ENCODE data around the gene EIPR1.
"Not testable (repeated sequence)": the region's sequence is repeated elsewhere in the genome, so short reads cannot be mapped to it uniquely, and the experiment has no call there.

The EIPR1 gene

GRCh38 chr2:3403587-3404334 is 26.1 kb upstream of the EIPR1 start:
- no peak for DNase-seq (ENCODE audit: low read depth, low spot score)

GRCh38 chr2:3399829-3400228 is 22.2 kb upstream of the EIPR1 start:
- no peak for DNase-seq (ENCODE audit: low read depth, low spot score)

- no peak for DNase-seq (ENCODE audit: low read depth, low spot score)
Measured at GRCh38 chr2:3399381-3399780, 21.8 kb upstream of the EIPR1 start.

- no peak for DNase-seq (ENCODE audit: low read depth, low spot score)
Measured at GRCh38 chr2:3398857-3399256, 21.2 kb upstream of the EIPR1 start.

- no peak for DNase-seq (ENCODE audit: low read depth, low spot score)
Measured at GRCh38 chr2:3396920-3397559, 19.4 kb upstream of the EIPR1 start.

GRCh38 chr2:3392216-3392615 is 14.6 kb upstream of the EIPR1 start:
- DNase-seq (ENCODE audit: low read depth, low spot score): no peak

- DNase-seq (ENCODE audit: low read depth, low spot score): no peak
Measured at GRCh38 chr2:3390041-3390440, 12.4 kb upstream of the EIPR1 start.

- no peak for DNase-seq (ENCODE audit: low read depth, low spot score)
Measured at GRCh38 chr2:3389193-3389592, 11.6 kb upstream of the EIPR1 start.

- DNase-seq (ENCODE audit: low read depth, low spot score): no peak
Measured at GRCh38 chr2:3388412-3388738, 10.8 kb upstream of the EIPR1 start.

GRCh38 chr2:3387644-3388411 is 10.2 kb upstream of the EIPR1 start:
- DNase-seq (ENCODE audit: low read depth, low spot score): no peak

GRCh38 chr2:3387011-3387410 is 9.4 kb upstream of the EIPR1 start:
- no peak for DNase-seq (ENCODE audit: low read depth, low spot score)

- no peak for DNase-seq (ENCODE audit: low read depth, low spot score)
Measured at GRCh38 chr2:3386448-3386958, 8.9 kb upstream of the EIPR1 start.

- DNase-seq (ENCODE audit: low read depth, low spot score): peak; percentile 95
Measured at GRCh38 chr2:3379647-3380534, 2.3 kb upstream of the EIPR1 start, which contains the start of gene TRAPPC12. TRAPPC12 (plus strand) TSS chr2:3379694; CDS start chr2:3387624, 7,930 bp downstream.

GRCh38 chr2:3379339-3379646 is 1.7 kb upstream of the EIPR1 start:
- DNase-seq (ENCODE audit: low read depth, low spot score): no peak

GRCh38 chr2:3377279-3377611 is 373 bp downstream of the EIPR1 start:
- no peak for DNase-seq (ENCODE audit: low read depth, low spot score)

- DNase-seq (ENCODE audit: low read depth, low spot score): no peak
Measured at GRCh38 chr2:3376821-3377220, 797 bp downstream of the EIPR1 start.

GRCh38 chr2:3369340-3370181 is 8.1 kb downstream of the EIPR1 start:
- DNase-seq (ENCODE audit: low read depth, low spot score): not testable (repeated sequence)

- no peak for DNase-seq (ENCODE audit: low read depth, low spot score)
Measured at GRCh38 chr2:3368261-3368722, 9.3 kb downstream of the EIPR1 start.

GRCh38 chr2:3365219-3365618 is 12.4 kb downstream of the EIPR1 start:
- DNase-seq (ENCODE audit: low read depth, low spot score): no peak

GRCh38 chr2:3361518-3362389 is 15.9 kb downstream of the EIPR1 start:
- DNase-seq (ENCODE audit: low read depth, low spot score): no peak
